ENCODE measurements around the gene FAM241B.

DNA sequence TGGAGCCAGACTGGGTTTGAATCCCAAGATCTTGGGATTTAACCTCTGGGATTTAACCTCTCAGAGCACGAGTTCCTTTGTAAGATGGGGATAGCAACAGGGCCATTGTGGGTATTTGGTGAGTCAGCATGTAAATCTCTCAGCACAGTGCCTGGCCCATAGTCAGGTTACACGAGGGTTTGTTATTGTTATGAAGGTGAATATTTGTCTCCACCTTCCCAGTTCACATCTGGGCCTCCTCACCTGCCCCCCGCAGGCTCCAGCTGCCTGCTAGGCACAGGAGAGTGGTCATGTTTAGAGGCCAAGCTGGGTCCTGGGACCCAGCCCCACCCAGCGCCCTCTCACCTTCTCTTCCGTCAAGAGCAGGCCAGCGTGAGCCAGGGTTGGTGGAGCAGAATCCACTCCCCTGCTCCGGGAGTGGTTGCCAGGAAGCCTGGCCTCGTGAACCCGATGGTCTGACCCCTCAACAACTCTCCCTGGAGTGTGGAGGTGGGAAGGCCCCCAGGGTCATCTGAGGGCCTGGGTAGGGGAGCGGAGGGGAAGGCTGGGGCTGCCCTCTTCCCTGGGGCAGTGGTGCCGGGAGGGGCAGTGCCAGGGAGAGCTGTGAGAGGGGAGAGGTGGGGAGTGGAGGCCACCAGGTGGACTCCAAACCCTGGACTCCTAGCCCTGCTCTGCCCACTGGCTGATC, 26.0 kb downstream of the FAM241B start:
- TF ChIP-seq, protein P1, sequence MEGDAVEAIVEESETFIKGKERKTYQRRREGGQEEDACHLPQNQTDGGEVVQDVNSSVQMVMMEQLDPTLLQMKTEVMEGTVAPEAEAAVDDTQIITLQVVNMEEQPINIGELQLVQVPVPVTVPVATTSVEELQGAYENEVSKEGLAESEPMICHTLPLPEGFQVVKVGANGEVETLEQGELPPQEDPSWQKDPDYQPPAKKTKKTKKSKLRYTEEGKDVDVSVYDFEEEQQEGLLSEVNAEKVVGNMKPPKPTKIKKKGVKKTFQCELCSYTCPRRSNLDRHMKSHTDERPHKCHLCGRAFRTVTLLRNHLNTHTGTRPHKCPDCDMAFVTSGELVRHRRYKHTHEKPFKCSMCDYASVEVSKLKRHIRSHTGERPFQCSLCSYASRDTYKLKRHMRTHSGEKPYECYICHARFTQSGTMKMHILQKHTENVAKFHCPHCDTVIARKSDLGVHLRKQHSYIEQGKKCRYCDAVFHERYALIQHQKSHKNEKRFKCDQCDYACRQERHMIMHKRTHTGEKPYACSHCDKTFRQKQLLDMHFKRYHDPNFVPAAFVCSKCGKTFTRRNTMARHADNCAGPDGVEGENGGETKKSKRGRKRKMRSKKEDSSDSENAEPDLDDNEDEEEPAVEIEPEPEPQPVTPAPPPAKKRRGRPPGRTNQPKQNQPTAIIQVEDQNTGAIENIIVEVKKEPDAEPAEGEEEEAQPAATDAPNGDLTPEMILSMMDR (IDR thresholded peaks at IDR 0.05; ENCODE audit: poor library complexity, severe bottlenecking): no peak
- TF ChIP-seq TAF1 (IDR thresholded peaks at IDR 0.05; ENCODE audit: low read depth): no peak
- TF ChIP-seq EZH2 (IDR thresholded peaks at IDR 0.05; ENCODE audit: borderline replicate concordance, insufficient read depth, low read length, poor library complexity, severe bottlenecking): no peak
